Measurements from ENCODE around the gene CTNNA3. TPM values are rescaled to one million over a fixed set of nuclear protein-coding genes. Genes with fewer than 3 reads are reported as not detected.

The CTNNA3 gene
- total and polyA plus RNA-seq, 12 donors: 0.03 to 14.4 (median 0.47) TPM; not detected in 1

GRCh38 chr10:66190413-66190812 lies 1505.6 kb downstream of the CTNNA3 start:
- no peaks in the 10 kb centered on the region for H3K27me3 ChIP-seq
- no peaks in the 10 kb centered on the region for H3K36me3 ChIP-seq (replicated peaks in 1 of 2)
- TF ChIP-seq CTCF (IDR thresholded peaks at IDR 0.05): no peak
- 82 to 89% (median 82%) methylated on average over 2 of the region's 2 CpGs for WGBS, 4 donors
- no peaks in the 10 kb centered on the region for H3K4me1 ChIP-seq (replicated peaks in 1 of 2)
- H3K9me3 ChIP-seq (replicated peaks in 1 of 3): no peaks in the 10 kb centered on the region
- H3K27ac ChIP-seq: no peak overlapping the region
- no peak overlapping the region for H3K4me3 ChIP-seq
- intact Hi-C loops (cut with DNase I): no loop called here
- no peak for DNase-seq

- TF ChIP-seq CTCF (IDR thresholded peaks at IDR 0.05) (no peak), POLR2A (IDR thresholded peaks at IDR 0.05) (no peak)
- no peaks in the 10 kb centered on the region for H3K4me1 ChIP-seq (replicated peaks in 1 of 2)
- H3K36me3 ChIP-seq (replicated peaks in 1 of 2): no peaks in the 10 kb centered on the region
- no peaks in the 10 kb centered on the region for H3K27me3 ChIP-seq
- intact Hi-C loops (cut with DNase I): no loop called here
- no peak overlapping the region for H3K4me3 ChIP-seq
- no peak overlapping the region for H3K27ac ChIP-seq
- no peak for DNase-seq
- H3K9me3 ChIP-seq (replicated peaks in 1 of 3): no peaks in the 10 kb centered on the region
These were observed 1506.7 kb downstream of the CTNNA3 start for GRCh38 chr10:66189271-66189670.

- Histone ChIP-seq H3K4me1 (replicated peaks in 1 of 2) (no peaks in the 10 kb centered on the region), H3K36me3 (replicated peaks in 1 of 2) (no peaks in the 10 kb centered on the region), H3K4me3 (no peak overlapping the region), H3K27ac (no peak overlapping the region), H3K9me3 (replicated peaks in 1 of 3) (no peaks in the 10 kb centered on the region), H3K27me3 (no peaks in the 10 kb centered on the region)
- intact Hi-C loops (cut with DNase I): no loop called here
- TF ChIP-seq CTCF (IDR thresholded peaks at IDR 0.05): no peak
- TF ChIP-seq POLR2A (IDR thresholded peaks at IDR 0.05): no peak
- WGBS, 4 donors: 48 to 67% (median 58%) methylated on average over 3 of the region's 3 CpGs
- no peak for DNase-seq
These were observed 1508.8 kb downstream of the CTNNA3 start for GRCh38 chr10:66187053-66187733.

GRCh38 chr10:66183028-66183427 lies 1513.0 kb downstream of the CTNNA3 start:
- intact Hi-C loops (cut with DNase I): no loop called here
- Histone ChIP-seq H3K4me1 (replicated peaks in 1 of 2) (no peaks in the 10 kb centered on the region), H3K27ac (no peak overlapping the region), H3K36me3 (replicated peaks in 1 of 2) (no peaks in the 10 kb centered on the region), H3K9me3 (replicated peaks in 1 of 3) (no peaks in the 10 kb centered on the region), H3K27me3 (no peaks in the 10 kb centered on the region), H3K4me3 (no peak overlapping the region)
- DNase-seq: no peak
- TF ChIP-seq POLR2A (IDR thresholded peaks at IDR 0.05): no peak
- no peak for TF ChIP-seq CTCF (IDR thresholded peaks at IDR 0.05)
- WGBS, 4 donors: 79 to 90% (median 88%) methylated on average over 2 of the region's 2 CpGs
